Activated effector memory CD4-positive, alpha-beta T cell treated with Interleukin-2 at 50 U/mL for 16 hours (primary cell): ENCODE measurements around the gene NTNG2.

Source experiments
- DNase-seq: peaks from one replicate; pipeline ENCODE4 v3.0.0-alpha.2; 2020

Gene NTNG2

DNA sequence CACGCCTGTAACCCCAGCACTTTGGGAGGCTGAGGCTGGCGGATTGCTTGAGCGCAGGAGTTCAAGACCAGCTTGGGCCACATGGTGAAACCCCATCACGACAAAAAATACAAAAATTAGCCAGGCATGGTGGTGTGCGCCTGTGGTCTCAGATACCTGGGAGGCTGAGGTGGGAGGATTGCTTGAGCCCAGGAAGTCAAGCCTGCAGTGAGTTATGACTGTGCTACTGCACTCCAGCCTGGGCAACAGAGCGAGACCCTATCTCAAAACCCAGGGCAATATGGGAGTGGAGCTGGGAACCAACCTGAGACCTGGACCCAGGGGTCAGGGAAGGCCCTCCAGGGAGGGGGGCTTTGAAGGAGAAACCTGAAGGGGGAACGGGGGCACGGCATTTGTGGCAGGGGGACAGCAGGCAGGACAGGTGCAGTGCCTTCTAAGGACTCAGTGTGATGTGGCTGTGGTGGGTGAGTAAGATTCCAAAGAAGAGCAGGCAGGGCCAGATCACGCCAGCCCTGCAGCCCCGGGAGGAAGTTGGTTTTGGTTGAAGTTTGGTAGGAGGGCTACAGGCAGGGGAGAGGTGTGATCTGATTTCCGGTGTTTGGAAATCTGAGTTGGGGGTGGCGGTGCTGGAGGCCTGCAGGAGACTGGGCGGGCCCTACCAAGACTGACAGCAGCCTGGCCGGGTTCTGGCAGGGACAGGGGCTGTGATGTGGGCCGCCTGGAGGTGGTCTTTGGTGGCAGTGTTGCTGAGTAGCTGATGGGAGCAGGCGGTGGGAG lies 46.2 kb downstream of the NTNG2 start:
- DNase-seq, result no peak

DNA sequence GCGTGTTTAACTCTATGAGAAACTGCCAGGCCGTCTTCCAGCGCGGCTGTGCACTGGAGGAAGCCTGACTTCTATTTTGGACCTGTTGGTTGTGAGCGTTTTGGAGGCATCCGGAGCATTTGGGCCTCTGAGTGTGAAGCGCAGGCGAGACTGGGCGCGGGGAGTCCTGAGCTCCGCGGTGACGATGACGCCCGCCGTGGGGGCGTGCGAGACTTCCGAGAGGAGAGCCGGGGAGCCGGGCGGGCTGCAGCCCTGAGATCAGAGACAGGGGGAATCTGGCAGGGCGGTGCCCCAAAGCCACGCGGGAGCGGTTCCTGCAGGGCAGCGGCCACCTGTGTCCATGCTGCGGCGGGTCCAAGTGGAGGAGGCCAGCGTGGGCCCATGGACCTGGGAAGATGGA lies 47.4 kb downstream of the NTNG2 start:
- DNase-seq, result no peak

DNA sequence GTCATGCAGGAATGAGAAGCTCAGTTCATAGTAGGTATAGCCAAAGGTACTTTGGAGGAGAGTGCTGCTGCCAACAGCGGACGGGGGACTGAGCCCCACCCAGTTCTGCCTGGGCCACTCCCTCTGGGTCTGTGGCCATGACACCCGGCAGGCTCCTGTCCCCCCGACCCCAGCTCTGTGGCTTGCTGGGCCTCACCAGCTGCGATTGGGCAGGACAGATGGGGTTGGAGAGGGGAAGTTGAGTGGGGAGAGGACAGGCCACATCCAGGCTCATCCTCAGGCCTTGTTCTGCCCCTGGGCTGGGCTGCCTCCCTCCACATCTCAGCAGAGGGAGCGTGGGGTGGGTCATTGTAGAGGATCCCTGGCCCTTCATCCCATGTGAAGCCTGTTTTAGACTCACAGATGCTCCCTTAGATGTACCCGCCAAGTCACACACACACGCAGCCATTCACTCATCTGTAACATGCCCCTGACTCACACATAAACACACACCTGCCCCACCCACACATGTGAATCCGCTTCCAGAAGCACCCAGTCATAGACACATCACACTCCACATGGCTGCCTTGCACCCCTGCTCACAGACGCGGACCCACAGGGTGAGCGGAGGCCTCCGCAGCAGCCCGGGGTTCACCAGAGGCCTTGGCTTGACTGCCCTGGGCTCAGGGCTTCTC lies 48.8 kb downstream of the NTNG2 start:
- DNase-seq, result no peak

DNA sequence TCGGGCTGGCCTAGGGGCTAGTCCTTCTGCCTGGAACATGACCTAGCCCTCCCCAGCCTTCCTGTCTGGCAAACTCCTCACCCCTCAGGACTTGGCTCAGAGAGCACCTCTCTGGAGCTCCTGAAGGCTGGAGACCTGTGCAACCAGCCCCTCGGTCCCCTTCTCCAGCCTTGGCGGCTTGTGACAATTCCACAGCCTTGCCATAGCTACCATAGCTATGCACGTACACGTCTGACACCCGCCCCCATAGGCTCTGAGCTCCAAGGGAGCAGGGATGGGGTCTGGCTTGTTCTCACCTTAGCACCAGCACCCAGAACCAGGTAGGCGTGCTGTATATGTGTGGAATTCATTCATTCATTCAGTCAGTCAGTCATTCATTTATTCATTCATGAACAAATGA lies 49.7 kb downstream of the NTNG2 start:
- no peak for DNase-seq

DNA sequence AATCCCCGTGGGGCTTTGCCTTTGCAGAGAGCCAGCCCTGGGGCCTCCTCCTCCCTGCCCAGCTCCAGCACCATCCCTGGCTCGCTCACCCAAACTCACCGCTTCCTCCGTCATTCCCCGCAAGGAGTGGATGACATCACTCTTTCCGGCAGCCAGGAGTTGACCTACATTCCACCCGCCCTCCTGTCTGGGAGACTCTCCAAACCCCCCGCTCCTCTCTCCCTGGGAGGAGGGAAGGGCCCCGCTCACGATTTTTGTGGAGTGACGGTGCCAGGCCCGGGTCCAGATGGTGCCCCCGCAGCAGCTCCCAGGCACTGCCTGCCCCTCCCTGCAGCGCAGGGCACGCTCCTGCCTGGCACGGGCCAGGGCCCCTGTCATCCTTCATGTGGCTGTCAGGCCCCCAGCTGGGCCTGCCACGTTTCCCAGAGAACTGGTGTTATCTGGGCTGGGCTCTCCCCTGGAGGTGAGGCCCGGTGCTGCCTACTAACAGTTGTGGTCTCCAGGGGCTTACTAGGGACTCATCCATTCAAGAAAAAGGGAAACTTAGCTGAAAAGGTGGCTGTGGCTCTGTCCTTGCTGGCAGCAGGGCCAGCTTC lies 52.3 kb downstream of the NTNG2 start:
- no peak for DNase-seq

DNA sequence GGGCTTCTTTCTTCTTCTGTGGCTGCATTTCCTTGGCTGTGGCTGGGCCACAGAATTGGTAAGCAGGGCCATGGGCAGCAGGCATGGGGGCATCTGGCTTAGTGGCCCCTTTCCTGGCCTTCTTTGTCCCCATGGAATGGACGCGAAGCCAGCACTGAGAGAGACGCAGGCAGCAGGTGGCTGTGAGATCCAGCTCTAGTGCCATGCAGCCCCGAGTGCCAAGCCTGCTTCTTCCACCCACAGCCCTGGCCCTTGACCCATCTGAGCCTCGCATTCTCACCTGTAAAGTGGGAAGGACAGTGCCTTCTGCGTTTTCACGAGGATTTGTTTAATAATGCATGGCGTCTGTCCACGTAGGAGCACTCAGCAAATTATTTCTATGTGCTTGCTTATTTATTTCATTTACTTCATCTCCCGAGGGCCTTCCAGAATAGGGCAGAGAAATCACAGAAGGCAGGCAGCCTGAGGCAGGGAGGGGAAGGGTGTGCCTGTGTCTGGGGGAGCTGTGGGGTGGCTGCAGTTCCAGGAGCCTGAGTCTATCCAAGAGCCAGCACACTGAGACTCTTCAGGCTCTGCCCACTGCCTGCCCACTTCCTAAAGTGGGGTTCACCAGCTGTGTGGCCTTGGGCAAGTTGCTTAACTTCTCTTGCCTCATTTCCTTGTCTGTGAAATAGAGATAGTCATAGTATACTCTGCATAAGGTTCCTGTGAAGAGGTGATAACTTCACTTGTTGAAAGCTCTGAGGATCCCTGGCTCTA lies 55.2 kb downstream of the NTNG2 start:
- DNase-seq, result no peak

DNA sequence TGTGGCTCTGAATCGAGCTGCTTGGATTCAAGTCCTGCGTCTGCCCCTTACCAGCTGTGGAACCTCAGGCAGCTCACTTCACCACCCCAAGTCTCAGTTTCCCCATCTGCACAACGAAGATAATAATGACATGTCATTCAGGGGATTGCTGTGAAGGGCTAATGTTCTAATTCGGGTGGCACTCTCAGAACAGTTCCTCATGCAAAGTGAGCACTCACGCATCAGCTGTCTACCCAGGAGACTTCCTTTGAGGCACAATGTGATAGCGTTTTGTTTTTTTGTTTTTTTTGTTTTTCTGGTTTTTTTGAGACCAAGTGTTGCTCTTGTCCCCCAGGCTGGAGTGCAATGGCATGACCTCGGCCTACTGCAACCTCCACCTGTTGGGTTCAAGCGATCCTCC lies 56.4 kb downstream of the NTNG2 start:
- DNase-seq, result no peak

DNA sequence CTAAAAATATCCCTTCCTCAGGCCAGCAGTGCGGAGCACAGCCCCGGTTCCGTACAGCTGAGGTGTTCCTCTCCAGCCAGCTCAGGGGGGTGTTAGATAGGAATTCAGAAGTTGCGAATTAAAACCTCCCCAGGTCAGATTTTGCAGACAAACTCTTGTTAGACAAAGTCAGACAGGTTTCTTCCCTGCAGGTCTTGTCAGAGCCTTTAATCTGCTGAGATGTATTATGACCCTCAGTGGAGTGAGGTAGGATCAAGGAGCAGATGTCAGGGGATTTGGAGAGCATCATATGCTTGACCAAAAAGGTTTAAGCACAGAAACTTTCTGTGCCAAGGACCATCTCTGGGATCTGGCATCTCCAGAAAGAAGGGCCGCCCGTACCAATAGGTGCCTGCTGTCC lies 60.1 kb downstream of the NTNG2 start:
- no peak for DNase-seq

DNA sequence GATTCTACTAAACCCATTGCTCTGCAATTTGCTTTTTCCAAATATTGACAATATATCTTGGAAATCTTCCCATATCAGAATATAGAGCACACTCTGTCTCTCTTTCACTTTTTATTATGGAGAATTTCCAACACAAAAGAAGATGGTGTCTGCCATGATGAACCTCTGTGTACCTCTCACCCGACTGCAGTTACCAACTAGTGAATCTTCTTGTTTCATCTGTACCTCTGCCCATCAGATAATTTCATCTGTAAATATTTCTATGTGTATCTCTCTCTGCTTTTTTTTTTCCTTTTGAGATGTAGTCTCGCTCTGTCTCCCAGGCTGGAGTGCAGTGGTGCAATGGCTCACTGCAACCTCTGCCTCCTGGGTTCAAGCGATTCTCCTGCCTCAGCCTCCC lies 62.8 kb downstream of the NTNG2 start:
- no peak for DNase-seq

DNA sequence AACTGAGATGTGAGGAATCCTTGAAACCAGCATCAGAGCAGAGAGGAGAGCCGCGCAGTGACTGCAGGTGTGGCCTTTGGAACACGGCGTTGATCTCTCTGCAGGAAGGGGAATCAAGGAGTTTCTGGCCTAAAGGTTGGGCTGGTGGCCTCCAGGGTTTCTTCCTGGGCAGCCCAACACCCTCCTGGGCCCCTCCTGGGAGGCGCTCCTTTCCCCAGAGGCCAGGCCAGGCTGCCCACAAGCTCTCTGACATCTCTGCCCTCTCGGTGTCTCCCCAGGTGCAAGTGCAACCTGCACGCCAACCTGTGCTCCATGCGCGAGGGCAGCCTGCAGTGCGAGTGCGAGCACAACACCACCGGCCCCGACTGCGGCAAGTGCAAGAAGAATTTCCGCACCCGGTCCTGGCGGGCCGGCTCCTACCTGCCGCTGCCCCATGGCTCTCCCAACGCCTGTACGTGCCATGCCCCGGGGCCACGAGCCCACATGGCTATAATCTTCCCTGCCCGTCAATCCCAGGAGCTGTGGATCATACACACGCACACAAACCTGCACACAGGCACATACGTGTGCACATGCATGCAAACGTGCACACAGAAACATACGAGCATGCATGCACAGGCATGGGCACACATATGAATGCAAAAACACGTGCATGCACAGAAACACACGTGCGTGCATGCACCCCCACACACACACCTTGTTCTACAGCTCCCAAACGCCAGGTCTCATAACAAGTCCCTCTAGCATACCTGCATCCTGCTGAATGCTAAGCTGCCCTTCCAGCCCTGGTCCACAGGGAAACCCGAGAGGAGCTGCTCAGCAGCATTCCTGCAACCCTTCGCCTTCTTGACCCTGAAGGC lies 64.9 kb downstream of the NTNG2 start:
- no peak for DNase-seq

DNA sequence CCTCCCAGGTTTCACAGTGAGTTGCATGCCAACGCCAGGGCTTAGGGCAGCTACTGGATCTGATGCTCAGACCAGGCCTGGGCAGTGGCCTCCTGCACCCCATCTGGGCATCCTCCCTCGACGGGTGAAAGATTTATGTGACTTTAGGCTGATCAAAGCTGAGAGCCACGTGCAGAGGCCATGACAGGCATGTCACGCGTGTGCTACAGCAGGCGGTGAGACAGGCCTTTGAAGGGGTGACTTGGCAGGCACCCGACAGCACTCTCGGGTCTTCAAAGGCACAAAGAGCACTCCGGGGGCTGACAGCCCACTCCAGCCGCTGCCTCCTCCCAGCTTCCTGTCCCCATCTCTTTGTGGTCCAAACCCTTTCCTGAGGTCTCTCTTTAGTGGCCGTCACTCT lies 66.2 kb downstream of the NTNG2 start:
- no peak for DNase-seq

DNA sequence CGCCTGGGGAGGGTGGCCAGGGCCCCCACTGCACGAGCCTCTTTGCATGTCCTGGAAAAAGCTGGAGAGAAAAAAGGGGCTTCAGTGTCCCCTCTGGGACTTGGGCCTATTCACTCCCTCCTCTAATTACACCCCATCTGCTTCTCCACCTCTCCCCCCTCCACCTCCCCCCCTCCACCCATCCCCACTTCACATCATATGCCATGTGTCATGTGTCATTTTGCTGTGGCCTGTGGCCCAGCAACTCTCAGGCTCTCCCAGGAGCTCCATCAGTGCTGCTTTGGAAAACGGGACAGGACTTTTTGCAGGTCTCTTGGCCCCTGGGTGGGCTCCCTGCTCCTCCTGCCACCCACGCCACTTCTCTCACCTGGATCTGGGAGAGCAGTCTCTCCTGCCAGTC lies 68.7 kb downstream of the NTNG2 start:
- no peak for DNase-seq

DNA sequence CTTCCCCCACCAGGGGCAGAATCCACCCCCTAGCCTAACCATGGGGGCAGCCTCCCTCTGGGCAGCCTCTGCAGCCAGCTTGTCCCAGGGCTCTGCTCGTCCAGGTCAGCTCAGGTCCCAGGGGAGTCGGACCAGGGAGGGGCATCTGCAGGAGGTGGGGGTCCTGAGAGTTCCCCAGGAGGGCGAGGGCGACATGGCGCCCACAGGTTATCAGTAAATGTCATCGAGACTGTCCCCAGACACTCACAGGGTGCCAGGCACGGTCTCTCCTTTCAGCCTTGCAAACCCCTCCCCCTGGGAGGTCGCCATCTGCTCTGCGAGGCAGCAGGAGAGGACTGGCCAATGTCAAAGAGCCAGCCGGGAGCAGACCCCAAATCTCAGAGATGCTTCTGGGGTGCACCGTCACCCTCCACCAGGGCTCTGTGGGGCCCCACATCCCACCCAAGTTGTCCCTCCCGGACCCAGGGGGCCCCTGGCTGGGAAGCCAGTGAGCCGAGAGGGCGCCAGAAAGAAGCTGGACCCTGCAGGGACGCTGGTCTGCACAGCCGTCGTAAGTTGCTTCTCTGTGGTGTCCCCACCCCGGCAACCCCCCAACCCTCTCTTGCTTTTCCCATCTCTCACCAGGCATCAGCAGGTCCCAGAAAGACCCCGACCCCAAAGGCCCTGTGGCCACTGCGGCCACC lies 69.3 kb downstream of the NTNG2 start:
- DNase-seq, result no peak

DNA sequence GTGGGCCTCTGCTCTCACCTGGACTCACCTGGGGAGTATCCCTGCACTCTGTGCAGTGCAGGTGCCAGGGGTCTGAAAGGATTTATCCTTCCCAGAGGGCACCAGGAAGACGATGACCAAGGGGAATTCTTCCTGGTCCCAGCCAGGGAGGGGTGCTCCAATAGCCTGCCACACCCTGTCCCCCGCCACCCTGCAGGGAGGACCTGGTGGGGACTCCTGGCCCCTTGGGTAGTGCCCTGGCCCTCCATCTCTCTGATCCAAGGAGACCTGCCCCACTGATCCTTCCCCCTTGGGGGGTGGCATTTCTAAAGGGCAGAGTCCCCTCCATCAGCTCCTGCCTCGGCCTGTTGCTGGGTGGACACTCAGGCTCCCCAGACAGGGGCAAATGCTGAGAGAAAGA lies 70.7 kb downstream of the NTNG2 start:
- DNase-seq, result no peak

DNA sequence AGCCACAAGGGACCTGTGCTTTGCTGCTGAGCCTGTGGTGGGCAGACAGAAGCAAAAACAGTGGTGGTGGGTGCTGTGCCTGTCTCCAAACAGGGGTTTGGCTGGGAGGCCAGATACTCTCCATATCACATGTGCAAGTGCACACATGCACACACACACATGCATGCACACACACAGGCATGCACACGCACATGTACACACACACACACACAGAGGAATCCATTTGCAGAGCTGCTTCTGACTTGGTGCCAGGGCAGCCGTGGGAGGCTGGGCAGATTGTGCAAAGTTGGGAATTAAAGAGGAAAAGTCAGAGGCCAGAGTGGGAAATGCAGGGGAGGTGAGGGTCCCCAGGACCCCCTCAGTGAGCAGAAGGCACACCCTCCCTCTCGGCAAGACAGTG lies 71.3 kb downstream of the NTNG2 start:
- DNase-seq, result no peak

DNA sequence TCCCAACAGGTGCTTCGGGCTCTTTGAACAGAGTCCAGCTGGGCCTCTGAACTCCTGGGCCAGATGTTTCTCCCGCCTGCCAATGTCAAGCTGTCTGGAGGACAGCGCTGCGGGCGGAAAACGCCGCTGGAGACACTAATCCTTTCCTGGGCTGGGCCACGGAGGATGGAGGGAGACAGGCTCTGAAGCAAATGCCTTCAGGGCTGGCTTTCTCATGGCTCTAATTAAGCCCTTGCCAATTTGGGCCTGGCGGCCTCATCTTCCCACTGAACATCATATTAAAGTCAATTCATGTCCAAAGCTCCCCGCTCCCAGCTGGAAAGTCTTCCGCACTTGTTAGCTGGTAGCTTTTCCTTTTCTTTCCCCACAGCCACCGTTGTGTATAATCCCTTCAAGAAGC lies 72.7 kb downstream of the NTNG2 start:
- DNase-seq, result no peak

DNA sequence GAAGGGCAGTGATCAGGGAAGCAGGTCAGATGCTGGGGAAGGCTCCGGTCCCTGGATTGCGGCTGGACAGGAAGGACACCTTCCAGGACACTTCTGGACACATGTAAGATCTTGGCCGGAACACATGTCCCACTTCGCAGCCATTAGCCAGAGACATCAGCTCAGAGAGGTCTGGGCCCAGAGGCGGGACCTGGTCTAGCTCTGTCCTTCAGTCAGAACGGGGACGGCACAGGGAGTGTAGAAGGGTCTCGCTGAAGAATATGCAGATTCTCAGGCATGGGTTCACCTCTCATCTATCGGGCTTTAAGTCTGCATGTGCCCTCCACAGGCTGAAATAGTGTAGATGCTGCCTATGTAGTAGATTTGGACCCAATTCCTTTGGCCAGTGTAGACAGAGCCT lies 73.3 kb downstream of the NTNG2 start:
- DNase-seq, result no peak

DNA sequence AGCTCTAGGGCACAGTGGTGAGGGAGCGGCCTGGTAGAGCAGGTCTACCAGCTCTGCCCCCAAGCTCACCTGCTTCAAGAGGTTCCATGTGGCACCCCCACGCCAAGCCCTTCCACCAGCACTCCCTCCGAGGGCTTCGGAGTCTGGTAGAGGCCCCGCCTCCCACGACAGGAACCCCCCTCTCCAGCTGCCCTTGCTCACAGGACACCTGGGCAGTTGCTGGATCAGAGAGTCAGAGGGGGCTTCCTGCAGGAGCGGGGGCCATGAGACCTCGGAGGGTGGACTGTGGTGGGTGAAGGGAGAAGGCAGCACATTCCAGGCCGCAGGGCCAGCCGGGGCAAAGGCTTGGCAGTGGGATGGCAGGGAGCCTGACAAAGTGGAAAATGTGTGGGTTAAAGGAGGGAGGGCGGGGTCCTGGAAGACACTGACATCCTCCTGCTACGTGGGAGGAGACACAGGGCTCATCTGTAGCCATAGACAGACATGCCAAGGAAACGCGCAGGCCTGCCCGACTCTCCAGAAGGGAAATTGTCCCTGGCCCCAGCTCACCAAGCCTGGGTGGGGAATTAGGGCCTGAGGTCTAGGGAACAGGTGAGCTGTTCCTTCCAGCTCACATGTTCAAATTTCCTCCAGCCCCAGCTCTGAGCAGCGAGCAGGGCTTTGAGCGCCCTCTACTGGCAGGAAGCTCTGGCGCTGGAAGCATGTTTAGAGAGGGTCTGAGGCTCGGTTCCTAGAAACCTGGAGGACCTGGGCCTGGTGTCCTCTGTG lies 74.2 kb downstream of the NTNG2 start:
- DNase-seq, result peak; percentile 68

DNA sequence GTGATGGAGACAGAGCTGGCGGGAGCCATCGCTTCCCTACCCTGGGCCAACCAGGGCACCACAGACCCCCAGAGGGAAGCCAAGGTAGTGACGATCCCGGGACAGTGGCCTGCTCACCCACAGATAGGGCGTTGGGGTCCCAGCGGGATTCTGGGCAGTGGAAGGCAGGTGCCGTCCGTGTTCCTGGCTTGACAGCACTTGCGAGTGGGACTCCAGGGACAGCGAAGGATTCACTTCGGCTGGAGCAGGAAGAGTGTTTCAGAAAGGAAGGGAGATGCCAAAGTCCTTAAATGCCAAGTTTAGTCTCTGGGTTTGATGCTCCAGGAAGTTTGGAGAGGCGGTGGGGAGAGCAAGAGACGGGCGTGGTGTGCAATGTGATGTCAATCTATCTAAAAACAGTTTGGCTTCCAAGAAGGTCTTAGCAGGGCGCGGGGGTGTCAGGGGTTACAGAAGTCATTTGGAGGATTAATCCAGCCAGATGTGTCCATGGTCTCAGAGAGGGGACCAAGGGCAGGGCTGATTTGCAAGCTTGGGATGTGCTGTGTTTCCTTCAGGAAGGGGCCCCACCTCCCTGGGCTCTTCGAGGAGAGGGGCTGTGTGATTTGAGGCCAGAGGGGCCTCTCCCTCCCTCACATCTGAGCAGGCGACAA lies 74.9 kb downstream of the NTNG2 start:
- DNase-seq, result no peak

DNA sequence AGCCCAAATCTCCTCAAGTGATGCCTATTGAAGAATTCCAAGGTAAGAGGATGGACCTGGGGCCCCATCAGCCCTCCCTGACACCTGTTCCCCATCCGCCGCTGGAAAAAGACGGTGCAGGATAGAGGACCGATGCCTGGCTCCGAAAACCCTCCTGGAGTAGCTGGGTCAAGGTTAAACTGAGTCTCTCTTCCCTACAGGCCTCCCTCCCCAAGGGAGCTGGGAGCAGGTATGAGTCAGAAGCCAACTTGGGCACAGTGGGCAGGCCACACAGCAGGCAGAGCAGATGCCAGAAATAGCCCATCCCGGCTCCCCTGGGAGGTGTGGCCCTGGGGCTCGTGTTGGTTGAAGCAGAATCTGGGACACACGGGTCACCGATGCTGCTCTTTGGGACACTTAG lies 75.6 kb downstream of the NTNG2 start:
- DNase-seq, result no peak
